ENCODE data around the gene TSPOAP1.

Gene TSPOAP1

GRCh38 chr17:58301504-58302150 lies 27.0 kb downstream of the TSPOAP1 start:
- no peak for DNase-seq

DNA sequence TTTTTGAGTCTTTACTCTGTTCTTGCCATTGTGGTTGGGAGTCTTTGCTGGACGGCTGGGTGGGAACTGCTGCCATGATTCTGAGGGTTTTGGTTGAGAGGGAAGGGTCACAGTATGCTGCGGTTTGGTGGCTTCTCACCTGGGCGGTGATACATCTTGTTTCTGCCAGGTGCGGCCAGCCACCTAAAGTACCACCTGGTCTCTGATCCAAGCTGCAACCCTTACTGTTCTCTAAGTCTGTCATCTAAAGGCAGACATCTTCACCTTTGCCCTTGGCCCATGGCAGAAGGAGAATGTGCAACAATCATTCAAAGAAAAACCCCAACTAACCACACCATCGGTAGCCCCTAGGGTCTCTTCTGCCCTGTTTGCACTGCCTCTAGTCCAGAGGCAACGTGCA lies 28.3 kb downstream of the TSPOAP1 start:
- no peak for DNase-seq

DNA sequence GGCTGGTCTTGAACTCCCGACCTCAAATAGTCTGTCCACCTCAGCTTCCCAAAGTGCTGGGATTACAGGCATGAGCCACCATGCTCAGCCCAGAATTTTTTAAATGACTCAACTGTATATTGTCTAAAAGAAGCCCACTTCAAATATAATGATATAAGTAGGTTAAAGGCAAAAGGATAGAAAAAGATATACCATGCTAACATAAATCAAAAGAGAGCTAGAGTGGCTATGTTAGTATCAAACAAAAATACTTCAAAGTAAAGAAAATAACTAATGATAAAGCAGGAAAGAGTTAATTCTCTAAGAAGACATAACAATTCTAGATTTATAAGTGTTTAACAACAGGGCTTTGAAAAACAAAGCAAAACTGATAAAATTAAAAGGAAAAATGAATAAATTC lies 34.6 kb downstream of the TSPOAP1 start:
- no peak for DNase-seq

- no peak for DNase-seq
Observed at GRCh38 chr17:58291246-58291645, 37.3 kb downstream of the TSPOAP1 start.

DNA sequence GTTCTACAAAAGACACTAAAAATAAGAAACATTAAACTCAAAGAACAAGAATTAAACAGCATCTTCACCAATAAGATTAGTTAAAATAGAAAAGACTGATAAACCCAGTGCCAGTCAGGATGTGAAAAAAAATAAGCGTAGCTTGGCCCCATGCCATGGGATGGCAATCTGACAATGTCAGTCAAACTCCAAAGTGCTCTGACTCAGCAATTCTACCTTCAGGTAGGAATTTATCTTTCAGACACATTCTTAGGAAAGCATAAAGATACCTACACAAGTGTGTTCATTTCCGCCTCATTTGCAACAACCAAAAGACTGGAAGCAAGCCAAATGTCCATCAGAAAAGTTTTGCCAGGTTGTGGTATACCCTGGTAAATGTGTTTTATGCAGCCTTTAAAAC lies 38.7 kb downstream of the TSPOAP1 start:
- no peak for DNase-seq

DNA sequence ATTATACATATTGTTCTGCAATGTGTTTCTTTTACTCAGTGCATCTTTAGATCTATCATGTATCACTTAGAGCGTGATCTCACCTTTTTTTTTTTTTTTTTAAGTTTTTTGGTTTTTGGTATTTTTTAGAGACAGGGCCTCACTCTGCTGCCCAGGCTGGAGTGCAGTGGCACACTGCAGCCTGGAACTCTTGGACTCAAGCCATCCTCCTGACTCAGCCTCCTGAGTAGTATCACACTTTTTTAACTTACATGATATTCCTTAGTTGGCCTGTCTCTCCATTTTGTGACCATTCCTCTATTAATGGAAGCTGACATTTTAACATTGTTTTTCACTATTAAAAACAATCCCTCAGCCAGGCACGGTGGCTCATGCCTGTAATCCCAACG lies 43.2 kb downstream of the TSPOAP1 start:
- peak; percentile 14 for DNase-seq

DNA sequence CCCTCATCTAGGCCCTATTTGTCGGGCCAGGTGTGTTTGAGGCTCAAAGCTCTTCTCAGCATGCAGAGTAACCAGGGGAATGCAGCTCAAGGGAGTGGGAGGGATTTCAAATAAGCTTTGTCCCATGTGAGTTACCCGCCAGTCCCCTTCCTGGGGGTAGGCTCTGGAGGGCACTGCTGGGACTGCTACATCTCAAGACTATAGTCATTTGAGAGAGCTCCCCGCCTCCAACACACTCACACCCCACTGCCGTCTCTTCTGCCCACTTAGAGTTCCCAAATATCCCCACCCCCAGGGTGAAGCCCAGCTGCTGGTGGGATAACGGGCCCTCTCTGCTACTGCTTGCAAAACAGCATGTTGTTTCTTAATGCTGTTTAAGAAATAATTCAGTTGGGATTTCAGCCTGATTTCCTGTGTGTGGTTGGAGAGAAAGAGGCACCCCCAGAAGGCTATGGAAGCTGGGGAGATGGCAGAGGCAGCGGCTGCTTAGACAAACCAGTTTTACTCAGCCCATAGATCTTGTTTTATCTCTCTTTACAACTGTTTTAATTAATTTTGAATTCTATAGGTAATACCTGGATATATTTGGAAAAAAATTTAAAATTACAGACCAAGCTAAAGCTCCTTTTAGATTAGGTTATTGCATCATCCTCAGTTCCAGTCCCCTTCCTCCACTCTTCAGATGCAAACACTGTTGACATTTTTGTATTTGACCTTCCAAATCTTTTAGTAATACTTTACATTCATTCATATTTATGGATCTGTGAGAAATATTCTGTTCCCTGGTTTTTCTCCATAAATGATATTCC lies 43.8 kb downstream of the TSPOAP1 start:
- DNase-seq, result no peak

GRCh38 chr17:58283674-58284612 lies 44.7 kb downstream of the TSPOAP1 start:
- DNase-seq, result no peak

- no peak for DNase-seq
Observed at GRCh38 chr17:58282442-58282841, 46.2 kb downstream of the TSPOAP1 start.

DNA sequence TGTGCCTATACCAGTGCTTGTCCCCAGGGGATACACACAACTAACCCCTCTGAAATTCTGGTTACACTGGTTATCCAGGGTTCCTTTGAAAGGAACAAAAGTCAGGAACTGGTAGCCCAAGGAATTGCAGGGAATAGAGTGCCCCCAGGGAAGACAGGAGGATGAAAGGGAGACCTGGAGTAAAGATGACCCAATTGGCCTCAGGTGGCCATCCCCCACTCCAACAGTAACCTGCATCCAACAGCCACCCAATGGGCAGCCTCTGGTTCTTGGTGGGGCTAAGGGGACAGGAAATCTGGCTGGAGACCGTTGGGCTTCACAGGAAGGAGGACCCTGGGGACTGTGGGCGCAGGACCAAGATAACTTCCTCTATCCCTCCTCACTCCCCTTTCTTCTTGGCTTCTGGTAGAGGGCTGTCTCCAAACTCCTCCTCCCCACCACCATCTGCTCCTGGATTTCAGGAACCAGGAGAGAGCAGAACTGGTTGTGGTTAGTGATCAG lies 47.0 kb downstream of the TSPOAP1 start:
- DNase-seq, result no peak

GRCh38 chr17:58280480-58281217 lies 47.9 kb downstream of the TSPOAP1 start, which contains the start of gene MPO:
MPO (minus strand) TSS chr17:58280935; CDS start chr17:58280758, 177 bp downstream.
- no peak for DNase-seq

DNA sequence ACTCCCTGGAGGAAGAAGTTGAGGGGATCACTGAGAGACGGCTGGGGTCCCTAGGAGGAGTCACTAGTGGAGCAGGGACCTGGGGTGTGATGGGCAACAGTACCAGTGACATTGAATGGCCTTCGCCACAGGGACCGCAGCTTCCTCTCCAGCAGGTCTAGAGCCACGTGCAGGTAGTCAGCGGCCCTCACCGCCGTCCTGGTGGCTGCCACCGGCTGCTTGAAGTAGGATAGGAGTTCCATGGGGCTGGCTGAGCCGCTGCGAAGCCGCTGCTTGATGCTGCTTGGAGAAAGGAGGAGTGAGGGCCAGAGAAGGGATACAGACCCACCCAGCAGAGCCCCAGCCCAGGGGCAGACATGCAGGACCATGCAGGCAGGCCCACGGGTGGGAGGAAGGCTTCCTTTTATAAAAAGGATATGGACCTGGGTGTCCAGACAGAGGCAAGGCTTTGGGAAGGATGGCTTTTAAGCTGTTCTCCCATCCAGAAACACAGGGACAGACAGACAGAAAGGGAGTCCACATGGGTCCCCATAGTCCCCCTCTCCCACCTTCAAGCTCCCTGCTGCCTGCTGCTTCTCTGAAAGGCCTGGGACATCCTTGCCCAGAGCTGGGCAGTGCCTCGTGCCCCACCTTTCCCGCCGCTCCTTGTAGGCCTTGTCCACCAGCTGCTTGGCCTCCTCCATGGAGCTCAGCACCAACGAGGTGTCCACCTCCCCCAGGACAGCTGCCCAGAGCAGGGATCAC lies 48.7 kb downstream of the TSPOAP1 start:
- DNase-seq, result no peak

- DNase-seq, result no peak
Observed at GRCh38 chr17:58279016-58279711, 49.4 kb downstream of the TSPOAP1 start.

DNA sequence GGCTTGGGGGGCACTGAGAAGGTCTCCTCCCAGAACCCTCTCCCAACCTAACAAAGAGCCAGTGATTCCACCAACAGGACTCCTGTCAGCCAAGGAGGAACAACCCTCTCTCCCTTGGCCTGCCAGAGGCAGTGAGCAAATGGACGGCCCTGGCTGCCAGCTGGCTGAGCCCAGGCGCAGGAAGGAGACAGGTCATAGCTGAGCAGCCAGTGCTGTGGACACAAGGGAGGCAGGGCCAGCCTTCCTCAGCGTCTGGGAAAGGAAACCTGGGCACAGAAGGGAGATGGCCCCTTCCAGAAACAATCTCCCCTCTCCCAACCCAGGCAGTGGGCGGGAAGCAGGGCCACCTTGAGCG lies 50.0 kb downstream of the TSPOAP1 start:
- no peak for DNase-seq

- DNase-seq, result no peak
Observed at GRCh38 chr17:58277802-58278595, 50.6 kb downstream of the TSPOAP1 start.

- DNase-seq, result no peak
Observed at GRCh38 chr17:58277107-58277801, 51.3 kb downstream of the TSPOAP1 start.

- DNase-seq, result no peak
Observed at GRCh38 chr17:58276423-58276822, 52.2 kb downstream of the TSPOAP1 start.

DNA sequence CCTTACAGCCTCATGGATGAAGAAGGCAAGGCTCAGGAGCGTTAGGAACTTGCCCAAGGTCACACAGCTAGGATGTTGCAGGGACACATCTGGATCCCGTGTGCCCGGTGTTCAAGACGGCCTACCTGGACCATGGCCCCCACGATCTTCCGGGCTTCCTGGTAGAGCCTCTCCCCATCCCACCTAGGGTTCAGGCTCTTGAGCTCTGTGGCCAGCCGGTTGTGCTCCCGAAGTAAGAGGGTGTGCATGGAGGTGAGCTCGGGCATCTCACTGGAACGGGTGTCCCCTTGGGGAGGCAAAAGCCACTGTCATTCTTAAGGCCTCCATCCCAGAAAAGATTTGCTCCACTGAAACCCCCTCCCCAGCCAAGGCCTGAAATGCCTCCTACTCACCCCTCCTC lies 53.2 kb downstream of the TSPOAP1 start:
- DNase-seq, result no peak

DNA sequence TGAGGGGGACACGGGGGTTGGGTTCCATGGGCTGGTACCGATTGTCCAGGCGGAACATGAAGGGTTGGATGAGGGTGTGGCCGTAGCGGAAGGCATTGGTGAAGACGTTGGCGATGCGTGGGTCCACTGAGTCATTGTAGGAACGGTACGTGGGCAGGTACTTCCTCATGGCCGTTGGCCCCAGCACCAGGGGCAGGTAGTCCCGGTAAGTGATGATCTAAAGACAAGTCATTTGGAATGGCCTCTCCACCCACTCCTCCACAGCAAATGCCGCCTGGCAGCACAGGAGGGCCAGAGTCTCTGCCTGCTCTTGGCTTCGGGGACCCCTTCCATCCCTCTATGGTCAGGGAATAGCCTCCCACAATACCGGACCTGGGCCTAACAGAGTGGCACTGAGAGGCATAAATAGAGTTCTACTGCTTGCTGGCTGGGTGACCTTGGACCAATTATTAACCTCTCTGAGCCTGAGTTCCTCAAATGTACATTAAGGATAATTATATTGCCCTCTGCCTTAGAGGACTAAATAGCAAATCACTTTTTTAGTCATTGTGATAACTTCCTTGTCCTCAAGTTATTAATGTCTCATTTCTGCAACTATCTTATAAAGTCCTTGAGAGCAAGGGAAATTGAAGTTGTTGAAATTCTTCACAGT lies 55.0 kb downstream of the TSPOAP1 start:
- DNase-seq, result no peak
